Astrocyte of the spinal cord (primary cell): ENCODE data around the gene HIVEP1.

Experiments used
- DNase-seq: peaks from one replicate; pipeline ENCODE4 v3.0.0; 2011; ENCODE audit warnings: low read depth, low spot score
- H3K4me3 ChIP-seq: 2 replicates; pipeline ENCODE4 v1.5.1; 2011; ENCODE audit warnings: low read depth, mild to moderate bottlenecking, low read length, moderate library complexity
- in situ Hi-C: cut with HindIII; loops from 2 replicates; pipeline ENCODE4 v1.10.0; 2017; ENCODE audit warnings: low sequenced_read_pairs
- TF ChIP-seq, protein P1 (sequence below): IDR thresholded peaks from 2 replicates; pipeline ENCODE4 v1.5.1; 2012; ENCODE audit warnings: low read depth, mild to moderate bottlenecking, low read length, inconsistent platforms

HIVEP1 gene

DNA sequence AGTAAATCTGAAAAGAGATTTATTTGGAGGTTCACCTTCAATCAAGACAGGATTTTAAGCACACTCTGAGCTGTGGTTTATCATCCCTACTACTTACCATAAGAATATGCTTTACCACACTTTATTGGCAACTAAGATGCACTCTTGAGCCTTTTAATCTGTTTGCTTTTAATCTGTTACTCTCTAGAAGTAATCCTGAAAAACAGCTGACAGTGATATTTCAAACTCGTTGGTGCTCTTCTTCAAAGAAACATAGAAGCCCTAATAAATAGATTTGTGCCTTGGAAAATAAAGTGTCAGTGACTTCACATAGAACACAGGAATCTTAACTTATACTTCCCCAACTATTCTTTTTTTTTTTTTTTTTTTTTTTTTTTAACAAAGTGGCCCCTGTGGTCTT is 102.9 kb downstream of the HIVEP1 start:
- no peak overlapping the region for H3K4me3 ChIP-seq
- DNase-seq, result no peak
- in situ Hi-C loops, result no loop called here
- TF ChIP-seq, protein P1, sequence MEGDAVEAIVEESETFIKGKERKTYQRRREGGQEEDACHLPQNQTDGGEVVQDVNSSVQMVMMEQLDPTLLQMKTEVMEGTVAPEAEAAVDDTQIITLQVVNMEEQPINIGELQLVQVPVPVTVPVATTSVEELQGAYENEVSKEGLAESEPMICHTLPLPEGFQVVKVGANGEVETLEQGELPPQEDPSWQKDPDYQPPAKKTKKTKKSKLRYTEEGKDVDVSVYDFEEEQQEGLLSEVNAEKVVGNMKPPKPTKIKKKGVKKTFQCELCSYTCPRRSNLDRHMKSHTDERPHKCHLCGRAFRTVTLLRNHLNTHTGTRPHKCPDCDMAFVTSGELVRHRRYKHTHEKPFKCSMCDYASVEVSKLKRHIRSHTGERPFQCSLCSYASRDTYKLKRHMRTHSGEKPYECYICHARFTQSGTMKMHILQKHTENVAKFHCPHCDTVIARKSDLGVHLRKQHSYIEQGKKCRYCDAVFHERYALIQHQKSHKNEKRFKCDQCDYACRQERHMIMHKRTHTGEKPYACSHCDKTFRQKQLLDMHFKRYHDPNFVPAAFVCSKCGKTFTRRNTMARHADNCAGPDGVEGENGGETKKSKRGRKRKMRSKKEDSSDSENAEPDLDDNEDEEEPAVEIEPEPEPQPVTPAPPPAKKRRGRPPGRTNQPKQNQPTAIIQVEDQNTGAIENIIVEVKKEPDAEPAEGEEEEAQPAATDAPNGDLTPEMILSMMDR, result no peak

GRCh38 chr6:12115492-12115891 is 103.4 kb downstream of the HIVEP1 start:
- in situ Hi-C loops, result no loop called here
- no peak overlapping the region for H3K4me3 ChIP-seq
- no peak for DNase-seq
- TF ChIP-seq, protein P1, result no peak

DNA sequence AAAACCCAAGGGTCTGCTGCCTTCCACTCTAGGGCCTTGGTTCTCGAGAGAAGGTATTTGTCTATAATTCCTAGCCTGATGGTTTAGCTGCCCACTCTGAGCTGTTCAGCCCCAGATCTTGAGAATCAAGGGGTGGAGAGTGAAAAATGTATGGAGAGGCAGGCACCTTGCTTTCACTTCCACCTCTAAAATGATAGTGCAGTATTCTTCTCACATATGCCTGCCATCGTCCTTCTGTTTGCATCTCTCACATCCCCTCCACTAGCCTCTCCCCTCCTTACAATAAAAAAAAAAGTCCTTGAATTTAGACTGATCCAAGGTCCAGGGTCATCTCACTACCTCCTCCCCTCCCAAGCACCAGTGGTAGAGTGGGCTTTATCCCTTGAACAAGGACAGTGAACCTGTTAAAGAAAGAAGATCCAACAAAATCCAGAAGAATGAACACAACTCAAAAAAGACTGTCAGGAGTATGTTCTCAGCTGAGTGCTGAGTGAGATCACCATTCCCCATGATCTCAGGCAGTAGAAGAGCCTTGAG is 104.2 kb downstream of the HIVEP1 start:
- no peak for DNase-seq
- H3K4me3 ChIP-seq, result no peak overlapping the region
- TF ChIP-seq, protein P1, result no peak
- in situ Hi-C loops, result no loop called here

- TF ChIP-seq, protein P1, result no peak
- DNase-seq, result no peak
- in situ Hi-C loops, result no loop called here
- H3K4me3 ChIP-seq, result no peak overlapping the region
Observed at GRCh38 chr6:12116978-12117377, 104.9 kb downstream of the HIVEP1 start.

- no peak for DNase-seq
- TF ChIP-seq, protein P1, result no peak
- in situ Hi-C loops, result no loop called here
- no peak overlapping the region for H3K4me3 ChIP-seq
Observed at GRCh38 chr6:12118607-12119006, 106.5 kb downstream of the HIVEP1 start.

GRCh38 chr6:12119085-12119588 is 107.0 kb downstream of the HIVEP1 start:
- DNase-seq, result no peak
- no peak overlapping the region for H3K4me3 ChIP-seq
- TF ChIP-seq, protein P1, result no peak
- in situ Hi-C loops, result no loop called here
